Measurements from ENCODE around the gene SYPL1. TPM values are rescaled to one million over a fixed set of nuclear protein-coding genes. Genes with fewer than 3 reads are reported as not detected.
A peak's percentile ranks its signal among the peaks of the same experiment; 100 is the strongest.
"Not testable (repeated sequence)": the region's sequence is repeated elsewhere in the genome, so short reads cannot be mapped to it uniquely, and the experiment has no call there.

The SYPL1 gene
- polyA plus RNA-seq, 1 donor from 2014 or later = 17.4 TPM

DNA sequence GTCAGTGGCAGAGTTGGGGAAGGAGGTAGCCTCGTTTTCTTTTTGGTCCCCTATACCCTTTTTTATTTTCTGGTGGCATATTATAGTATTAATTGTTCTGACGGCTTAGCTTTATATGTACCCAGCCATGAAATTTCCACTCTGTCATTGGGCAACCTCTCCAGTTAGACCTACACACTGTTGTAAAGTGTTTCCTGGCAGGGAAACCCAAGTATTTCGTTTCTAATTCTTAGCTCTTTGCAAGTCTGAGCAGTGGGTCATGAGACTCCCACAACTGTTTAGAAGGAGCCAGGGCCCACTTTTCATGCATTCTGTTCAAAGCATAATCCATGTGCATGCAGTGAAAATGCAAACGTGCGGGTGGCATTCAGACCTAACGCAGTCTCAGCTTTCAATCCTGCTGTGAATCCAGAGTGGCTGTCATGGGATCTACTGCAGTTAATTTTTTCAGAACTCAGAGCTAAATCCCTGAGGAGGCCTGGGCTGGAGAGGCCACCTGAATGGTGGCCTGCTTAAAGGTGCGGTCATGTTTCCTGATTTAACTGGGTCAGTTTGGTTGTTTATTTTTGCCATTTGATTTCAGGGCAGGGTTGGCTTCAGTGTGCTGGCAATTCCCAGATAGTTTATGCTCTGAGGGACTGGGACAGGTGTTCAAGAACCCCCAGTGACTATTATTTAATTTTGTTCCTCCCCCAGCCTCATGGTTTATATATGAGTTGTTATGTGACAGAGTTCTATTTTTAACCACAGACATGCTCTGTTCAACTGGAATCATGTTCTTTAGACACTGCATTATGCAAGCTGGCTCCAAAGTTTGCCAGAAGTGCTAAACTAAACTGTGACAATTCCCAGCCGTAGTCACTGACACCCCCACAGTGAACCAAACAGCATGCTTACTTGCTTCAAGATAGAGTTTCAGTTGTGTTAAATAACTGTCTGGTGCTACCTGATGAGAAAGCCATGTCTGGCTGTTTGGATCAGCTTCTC, 27.4 kb upstream of the SYPL1 start:
- Histone ChIP-seq H3F3A (ENCODE audit: insufficient read depth, low read length, poor library complexity, severe bottlenecking) (no peaks in the 10 kb centered on the region), H3K27me3 (ENCODE audit: insufficient read depth, low read depth, low read length) (no peaks in the 10 kb centered on the region), H3K79me2 (replicated peaks; ENCODE audit: insufficient read depth, low read length) (no peaks in the 10 kb centered on the region), H3K27ac (ENCODE audit: low read length) (no peak overlapping the region), H3K9me2 (ENCODE audit: insufficient read depth, low read length) (no peaks in the 10 kb centered on the region), H3K9ac (ENCODE audit: low read length) (no peak overlapping the region), H3K4me2 (ENCODE audit: low read length) (no peak overlapping the region), H3K9me3 (ENCODE audit: low read length) (no peaks in the 10 kb centered on the region), H3K36me3 (ENCODE audit: insufficient read depth, low read length) (no peaks in the 10 kb centered on the region), H3K4me3 (ENCODE audit: low read length) (no peak overlapping the region), H2AFZ (ENCODE audit: low read depth, low read length) (no peak overlapping the region), H4K20me1 (ENCODE audit: insufficient read depth) (no peaks in the 10 kb centered on the region)
- TF ChIP-seq POLR2AphosphoS5 (IDR thresholded peaks at IDR 0.05) (peak; percentile 35), MXI1 (conservative IDR thresholded peaks at IDR 0.05; ENCODE audit: poor library complexity, severe bottlenecking) (no peak)

DNA sequence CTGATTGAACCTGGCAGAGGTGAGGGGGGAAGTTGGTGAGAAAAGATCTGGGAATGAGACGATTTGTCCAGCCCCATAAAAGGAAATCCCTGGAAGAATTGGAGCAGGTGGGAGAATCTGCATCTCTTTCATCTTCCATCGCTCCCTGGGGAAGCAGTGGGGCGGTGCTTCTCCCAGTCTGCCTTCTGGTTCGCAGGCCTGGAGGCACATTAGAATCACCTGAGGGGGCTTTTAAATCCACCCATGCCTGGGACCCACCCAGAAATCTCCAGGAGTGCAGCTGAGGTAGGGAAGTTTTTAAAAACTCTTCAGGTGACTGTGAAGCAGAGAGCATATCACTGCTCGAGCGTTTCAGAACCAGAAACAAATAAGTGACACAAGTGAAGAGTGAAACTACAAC, 26.7 kb upstream of the SYPL1 start:
- H3K27ac ChIP-seq (ENCODE audit: low read length) = no peak overlapping the region
- no peak overlapping the region for H2AFZ ChIP-seq (ENCODE audit: low read depth, low read length)
- no peaks in the 10 kb centered on the region for H3K27me3 ChIP-seq (ENCODE audit: insufficient read depth, low read depth, low read length)
- no peaks in the 10 kb centered on the region for H3K9me2 ChIP-seq (ENCODE audit: insufficient read depth, low read length)
- H4K20me1 ChIP-seq (ENCODE audit: insufficient read depth) = no peaks in the 10 kb centered on the region
- no peak overlapping the region for H3K4me2 ChIP-seq (ENCODE audit: low read length)
- H3K9me3 ChIP-seq (ENCODE audit: low read length) = no peaks in the 10 kb centered on the region
- no peak for TF ChIP-seq POLR2AphosphoS5 (IDR thresholded peaks at IDR 0.05)
- no peak overlapping the region for H3K4me3 ChIP-seq (ENCODE audit: low read length)
- H3K9ac ChIP-seq (ENCODE audit: low read length) = no peak overlapping the region
- H3F3A ChIP-seq (ENCODE audit: insufficient read depth, low read length, poor library complexity, severe bottlenecking) = no peaks in the 10 kb centered on the region
- H3K79me2 ChIP-seq (replicated peaks; ENCODE audit: insufficient read depth, low read length) = no peaks in the 10 kb centered on the region
- no peaks in the 10 kb centered on the region for H3K36me3 ChIP-seq (ENCODE audit: insufficient read depth, low read length)

DNA sequence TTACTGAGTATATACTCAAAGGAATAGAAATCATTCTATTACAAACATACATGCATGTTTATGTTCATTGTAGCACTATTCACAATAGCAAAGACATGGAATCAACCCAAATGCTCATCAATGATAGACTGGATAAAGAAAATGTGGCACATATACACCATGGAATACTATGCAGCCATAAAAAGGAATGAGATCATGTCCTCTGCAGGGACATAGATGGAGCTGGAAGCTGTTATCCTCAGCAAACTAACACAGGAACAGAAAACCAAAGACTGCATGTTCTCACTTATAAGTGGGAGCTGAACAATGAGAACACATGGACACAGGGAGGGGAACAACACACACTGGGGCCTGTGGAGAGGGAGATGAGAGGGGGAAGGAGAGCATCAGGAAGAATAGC, 26.1 kb upstream of the SYPL1 start:
- not testable (repeated sequence) for H3K36me3 ChIP-seq (ENCODE audit: insufficient read depth, low read length); H3K27ac ChIP-seq (ENCODE audit: low read length); H3K27me3 ChIP-seq (ENCODE audit: insufficient read depth, low read depth, low read length); H3F3A ChIP-seq (ENCODE audit: insufficient read depth, low read length, poor library complexity, severe bottlenecking); H3K4me2 ChIP-seq (ENCODE audit: low read length); H3K79me2 ChIP-seq (replicated peaks; ENCODE audit: insufficient read depth, low read length); H3K9ac ChIP-seq (ENCODE audit: low read length); H4K20me1 ChIP-seq (ENCODE audit: insufficient read depth); H3K9me3 ChIP-seq (ENCODE audit: low read length); H2AFZ ChIP-seq (ENCODE audit: low read depth, low read length); H3K4me3 ChIP-seq (ENCODE audit: low read length); H3K9me2 ChIP-seq (ENCODE audit: insufficient read depth, low read length)

DNA sequence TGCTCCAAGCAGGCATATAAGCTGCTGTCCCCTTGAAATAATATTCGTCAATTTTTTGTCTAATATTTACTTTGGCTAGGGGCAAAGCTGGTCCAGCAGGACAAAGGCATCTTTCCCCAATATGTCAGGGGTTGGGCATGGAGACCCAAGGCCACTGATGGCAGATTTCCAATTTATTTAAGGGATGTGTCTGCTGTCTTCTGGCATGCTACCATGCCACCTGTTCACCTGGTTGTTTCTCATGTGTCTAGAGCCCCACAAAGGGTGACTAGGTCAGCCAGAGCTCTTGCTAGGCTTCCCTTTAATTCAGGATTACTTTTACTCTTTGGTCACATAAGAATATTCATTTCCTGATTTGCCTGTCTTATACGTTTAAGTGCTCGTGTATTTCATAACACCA, 22.1 kb upstream of the SYPL1 start:
- no peak overlapping the region for H3K4me3 ChIP-seq (ENCODE audit: low read length)
- H3K4me2 ChIP-seq (ENCODE audit: low read length) = no peak overlapping the region
- no peak overlapping the region for H3K27ac ChIP-seq (ENCODE audit: low read length)
- H3K9me2 ChIP-seq (ENCODE audit: insufficient read depth, low read length) = no peaks in the 10 kb centered on the region
- H3K36me3 ChIP-seq (ENCODE audit: insufficient read depth, low read length) = no peaks in the 10 kb centered on the region
- no peaks in the 10 kb centered on the region for H3K79me2 ChIP-seq (replicated peaks; ENCODE audit: insufficient read depth, low read length)
- TF ChIP-seq TAF1 (IDR thresholded peaks at IDR 0.05; ENCODE audit: low read depth) (no peak), SMC3 (conservative IDR thresholded peaks at IDR 0.05; ENCODE audit: poor library complexity) (no peak), EZH2 (IDR thresholded peaks at IDR 0.05; ENCODE audit: borderline replicate concordance, insufficient read depth, low read length, poor library complexity, severe bottlenecking) (no peak), POLR2AphosphoS5 (IDR thresholded peaks at IDR 0.05) (no peak), MXI1 (conservative IDR thresholded peaks at IDR 0.05; ENCODE audit: poor library complexity, severe bottlenecking) (no peak), RAD21 (conservative IDR thresholded peaks at IDR 0.05) (no peak)
- TF ChIP-seq, protein P1, sequence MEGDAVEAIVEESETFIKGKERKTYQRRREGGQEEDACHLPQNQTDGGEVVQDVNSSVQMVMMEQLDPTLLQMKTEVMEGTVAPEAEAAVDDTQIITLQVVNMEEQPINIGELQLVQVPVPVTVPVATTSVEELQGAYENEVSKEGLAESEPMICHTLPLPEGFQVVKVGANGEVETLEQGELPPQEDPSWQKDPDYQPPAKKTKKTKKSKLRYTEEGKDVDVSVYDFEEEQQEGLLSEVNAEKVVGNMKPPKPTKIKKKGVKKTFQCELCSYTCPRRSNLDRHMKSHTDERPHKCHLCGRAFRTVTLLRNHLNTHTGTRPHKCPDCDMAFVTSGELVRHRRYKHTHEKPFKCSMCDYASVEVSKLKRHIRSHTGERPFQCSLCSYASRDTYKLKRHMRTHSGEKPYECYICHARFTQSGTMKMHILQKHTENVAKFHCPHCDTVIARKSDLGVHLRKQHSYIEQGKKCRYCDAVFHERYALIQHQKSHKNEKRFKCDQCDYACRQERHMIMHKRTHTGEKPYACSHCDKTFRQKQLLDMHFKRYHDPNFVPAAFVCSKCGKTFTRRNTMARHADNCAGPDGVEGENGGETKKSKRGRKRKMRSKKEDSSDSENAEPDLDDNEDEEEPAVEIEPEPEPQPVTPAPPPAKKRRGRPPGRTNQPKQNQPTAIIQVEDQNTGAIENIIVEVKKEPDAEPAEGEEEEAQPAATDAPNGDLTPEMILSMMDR (IDR thresholded peaks at IDR 0.05; ENCODE audit: poor library complexity, severe bottlenecking) = no peak
- H3F3A ChIP-seq (ENCODE audit: insufficient read depth, low read length, poor library complexity, severe bottlenecking) = no peaks in the 10 kb centered on the region
- H3K27me3 ChIP-seq (ENCODE audit: insufficient read depth, low read depth, low read length) = no peaks in the 10 kb centered on the region
- H2AFZ ChIP-seq (ENCODE audit: low read depth, low read length) = no peak overlapping the region
- no peak overlapping the region for H3K9ac ChIP-seq (ENCODE audit: low read length)
- no peaks in the 10 kb centered on the region for H4K20me1 ChIP-seq (ENCODE audit: insufficient read depth)
- H3K9me3 ChIP-seq (ENCODE audit: low read length) = no peaks in the 10 kb centered on the region
